Putamen (tissue), 1 donor: ENCODE measurements around the gene BNC2.

Experiments
- DNase-seq: peaks from one replicate; pipeline ENCODE4 v3.0.0-alpha.2; 2016; ENCODE audit warnings: low spot score

Gene BNC2

GRCh38 chr9:16413509-16414016 lies 456.9 kb downstream of the BNC2 start:
- no peak for DNase-seq

GRCh38 chr9:16412740-16413139 lies 457.7 kb downstream of the BNC2 start:
- DNase-seq: no peak

DNA sequence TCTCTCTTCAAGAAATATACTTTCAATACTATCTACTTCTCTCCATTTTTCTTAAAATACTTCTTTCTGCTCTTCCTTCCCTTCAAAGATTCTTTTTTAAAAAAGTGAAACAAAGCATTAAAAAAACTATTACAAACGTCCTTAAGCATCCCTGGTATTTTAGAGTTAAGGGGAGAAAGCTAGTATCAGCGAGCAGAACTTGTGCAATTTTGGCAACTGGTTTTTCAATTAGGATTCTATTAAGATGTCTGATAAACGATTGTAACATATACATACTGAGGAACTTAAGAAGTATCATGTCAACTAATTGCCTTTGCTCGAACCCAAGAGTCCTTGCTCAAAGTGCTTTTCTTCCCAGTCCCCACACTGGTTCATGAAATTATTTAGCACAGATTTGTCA lies 459.2 kb downstream of the BNC2 start:
- no peak for DNase-seq

- DNase-seq: no peak
Observed at GRCh38 chr9:16410601-16411280, 459.7 kb downstream of the BNC2 start.

GRCh38 chr9:16407617-16408016 lies 462.9 kb downstream of the BNC2 start:
- no peak for DNase-seq

DNA sequence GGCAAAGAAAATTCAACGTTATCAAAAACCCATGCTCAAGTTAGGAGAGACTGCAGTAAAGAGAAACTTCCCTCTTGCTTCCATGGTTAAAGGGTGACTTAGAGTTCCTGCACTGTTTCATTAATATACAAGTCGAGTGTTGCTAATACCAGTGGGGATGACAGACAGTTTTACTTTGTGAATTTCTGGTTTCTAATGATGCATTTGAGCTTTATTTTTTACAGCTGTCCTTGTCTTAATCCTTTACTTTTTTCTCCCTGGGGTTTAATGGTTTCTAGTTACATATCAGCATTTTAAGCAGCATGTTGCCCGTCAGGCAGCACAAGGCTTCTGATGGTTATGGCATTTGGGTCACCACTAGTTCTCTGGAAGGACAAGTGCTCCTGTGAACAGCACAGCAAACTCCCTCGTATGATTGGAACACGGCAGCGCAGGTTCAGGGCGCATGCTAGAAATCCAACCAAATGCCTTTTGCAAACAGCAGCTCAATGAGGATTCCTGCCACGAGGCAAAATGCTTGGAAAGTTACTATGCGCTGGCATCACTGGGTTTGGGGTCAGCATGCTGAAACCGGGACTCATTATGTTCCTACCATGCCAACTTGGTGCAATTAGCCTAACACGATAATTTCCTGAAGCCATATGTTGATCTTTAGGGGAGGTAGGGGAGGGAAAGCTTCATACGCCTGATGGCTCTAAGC lies 463.8 kb downstream of the BNC2 start:
- no peak for DNase-seq

DNA sequence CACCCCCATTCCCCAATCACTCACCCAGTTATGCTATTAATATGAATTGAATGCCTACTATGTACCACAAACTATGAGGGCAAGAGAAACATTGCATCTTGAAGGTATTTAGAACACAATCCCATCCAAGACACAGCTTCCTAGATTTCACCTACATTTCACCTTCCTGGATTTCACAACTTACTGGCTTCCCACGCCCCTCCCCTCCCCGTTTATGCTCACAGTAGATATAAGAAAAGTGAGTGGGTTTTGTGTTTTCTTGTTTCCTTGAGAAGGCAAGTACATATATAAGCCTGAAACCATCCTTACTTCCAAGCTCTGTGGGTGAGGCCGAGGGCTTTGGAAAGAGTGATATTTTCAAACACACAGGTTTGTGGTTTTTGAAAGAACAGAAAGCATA lies 465.0 kb downstream of the BNC2 start:
- no peak for DNase-seq

GRCh38 chr9:16401701-16402100 lies 468.8 kb downstream of the BNC2 start:
- no peak for DNase-seq

- DNase-seq: no peak
Observed at GRCh38 chr9:16398691-16399090, 471.8 kb downstream of the BNC2 start.

DNA sequence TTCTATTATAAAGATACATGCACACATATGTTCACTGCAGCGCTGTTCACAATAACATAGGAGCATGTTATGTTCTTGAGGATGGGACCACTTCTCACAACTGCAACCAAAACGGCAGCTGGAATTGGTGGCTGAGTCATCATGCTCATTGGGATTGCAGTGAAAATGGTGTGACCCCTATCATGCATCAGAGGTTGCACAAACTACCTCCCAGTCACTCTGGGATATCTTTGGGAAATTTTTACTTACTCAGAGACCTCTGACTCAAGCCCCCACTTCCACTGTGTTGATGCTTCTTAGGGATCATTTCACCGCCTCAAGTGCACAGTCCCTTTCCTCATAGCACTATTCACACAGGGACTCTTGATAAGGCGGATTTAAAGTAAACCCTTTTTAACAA lies 474.1 kb downstream of the BNC2 start:
- DNase-seq: no peak

- DNase-seq: no peak
Observed at GRCh38 chr9:16391369-16391768, 479.1 kb downstream of the BNC2 start.

DNA sequence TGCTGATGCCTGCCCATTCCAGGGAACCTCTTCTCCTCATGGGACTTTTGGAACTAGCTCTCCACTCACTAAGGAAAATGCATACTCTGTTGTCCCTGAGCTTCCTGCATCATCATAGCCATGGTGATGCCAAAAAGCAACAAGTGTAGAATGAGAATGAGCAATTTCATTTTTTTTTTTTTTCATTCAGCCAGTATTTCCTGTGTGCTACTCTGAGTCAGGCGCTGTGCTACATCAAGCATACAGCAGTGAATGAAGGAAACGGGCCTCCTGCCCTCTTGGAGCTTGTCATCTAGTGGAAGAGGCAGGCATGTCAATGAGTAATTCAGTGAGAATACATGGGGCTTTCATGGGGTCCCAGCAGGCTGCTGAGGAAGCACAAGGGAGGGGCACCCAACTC lies 483.1 kb downstream of the BNC2 start:
- DNase-seq: no peak

- no peak for DNase-seq
Observed at GRCh38 chr9:16386827-16387077, 483.7 kb downstream of the BNC2 start.

DNA sequence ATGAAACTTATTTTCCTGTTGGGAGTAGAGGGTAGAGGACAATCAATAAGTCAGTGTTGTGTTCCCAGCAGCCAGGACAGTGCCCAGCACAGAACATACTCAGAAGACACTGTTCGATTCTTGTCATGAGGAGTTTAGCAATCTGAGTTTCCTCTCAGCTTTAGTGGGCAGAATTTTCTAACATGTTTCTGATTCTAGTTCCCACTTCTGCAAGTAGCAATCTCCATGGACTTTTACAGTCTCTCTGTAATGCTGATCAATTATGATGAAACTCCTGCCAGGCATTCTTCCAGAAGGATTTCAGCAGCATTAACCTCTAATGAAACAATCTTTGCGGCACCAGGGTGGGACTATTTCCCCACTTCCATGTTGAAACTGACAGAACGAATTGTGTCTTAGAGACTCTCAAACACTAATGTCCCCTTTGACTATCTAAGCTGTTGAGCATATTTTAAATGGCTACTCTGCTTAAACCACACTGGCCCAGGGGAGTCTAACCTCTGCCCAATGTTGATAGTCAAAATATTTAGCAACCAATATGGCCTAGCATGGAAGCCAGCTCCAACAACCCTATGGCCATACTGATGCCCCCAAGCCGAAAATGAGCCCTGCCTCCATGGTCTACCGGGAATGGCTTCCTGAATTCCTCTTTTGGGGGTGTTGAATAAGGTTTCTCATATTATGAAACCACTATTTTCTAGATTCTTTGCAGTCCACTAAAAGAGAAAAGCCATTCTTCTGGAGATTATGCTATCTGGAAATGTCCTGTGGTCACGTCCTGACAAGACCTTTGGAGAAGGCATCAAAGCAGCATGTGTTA lies 484.3 kb downstream of the BNC2 start:
- DNase-seq: no peak

DNA sequence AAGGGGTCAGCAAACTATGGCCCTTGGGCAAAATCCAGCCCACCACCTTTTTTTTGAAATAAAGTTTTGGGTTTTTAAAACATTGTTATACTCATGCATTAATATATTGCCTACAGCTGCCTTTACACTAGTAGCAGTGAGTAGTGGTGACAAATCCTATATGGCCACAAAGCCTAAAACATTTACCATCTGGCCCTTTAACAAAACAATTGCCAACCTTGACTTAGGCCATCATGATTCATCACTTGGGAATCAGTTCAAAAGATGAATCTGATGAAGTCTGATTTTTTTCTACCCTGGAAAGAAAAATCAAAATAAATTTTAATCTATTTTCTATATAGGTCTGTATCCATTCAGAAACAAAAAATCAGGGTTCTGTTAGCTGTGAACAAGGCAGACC lies 484.9 kb downstream of the BNC2 start:
- DNase-seq: no peak

- DNase-seq: no peak
Observed at GRCh38 chr9:16384993-16385392, 485.5 kb downstream of the BNC2 start.

DNA sequence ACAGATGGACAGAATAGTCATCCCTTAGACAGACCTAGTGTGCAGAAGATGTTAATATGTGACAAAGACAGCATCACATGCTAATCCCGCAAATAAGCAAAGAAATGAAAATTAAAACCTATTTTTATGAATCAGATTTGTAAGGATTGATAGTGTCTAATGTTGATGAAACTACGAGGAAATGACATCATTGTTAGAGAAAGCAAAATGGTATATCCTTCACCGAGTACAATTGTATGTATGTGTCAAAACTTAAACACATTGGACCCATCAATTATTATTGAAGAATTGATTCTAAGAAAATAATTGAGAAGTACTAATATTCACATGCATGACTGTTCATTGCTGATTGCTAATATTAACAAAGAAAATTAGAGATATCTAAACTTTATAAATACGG lies 493.2 kb downstream of the BNC2 start:
- DNase-seq: no peak

DNA sequence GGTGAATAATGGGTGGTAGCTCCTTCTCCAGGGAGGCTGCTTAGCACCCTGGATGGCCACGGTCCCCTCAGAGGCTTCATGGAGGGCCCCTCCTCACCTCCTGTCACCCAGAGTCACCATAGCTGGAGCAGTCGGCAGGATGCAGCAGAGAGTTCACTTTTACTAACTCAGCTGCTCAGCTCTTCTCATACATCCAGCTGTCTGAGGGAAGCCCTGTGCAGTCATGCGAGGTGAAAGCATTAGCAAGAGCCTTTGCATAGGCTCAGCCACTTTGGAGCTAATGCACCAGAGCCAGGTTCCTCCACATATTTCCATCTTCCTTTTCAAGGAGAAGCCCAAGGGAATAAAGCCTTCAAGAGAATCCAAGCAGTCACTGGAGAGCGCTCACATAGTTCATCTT lies 499.2 kb downstream of the BNC2 start:
- no peak for DNase-seq

- DNase-seq: no peak
Observed at GRCh38 chr9:16370647-16371046, 499.8 kb downstream of the BNC2 start.

DNA sequence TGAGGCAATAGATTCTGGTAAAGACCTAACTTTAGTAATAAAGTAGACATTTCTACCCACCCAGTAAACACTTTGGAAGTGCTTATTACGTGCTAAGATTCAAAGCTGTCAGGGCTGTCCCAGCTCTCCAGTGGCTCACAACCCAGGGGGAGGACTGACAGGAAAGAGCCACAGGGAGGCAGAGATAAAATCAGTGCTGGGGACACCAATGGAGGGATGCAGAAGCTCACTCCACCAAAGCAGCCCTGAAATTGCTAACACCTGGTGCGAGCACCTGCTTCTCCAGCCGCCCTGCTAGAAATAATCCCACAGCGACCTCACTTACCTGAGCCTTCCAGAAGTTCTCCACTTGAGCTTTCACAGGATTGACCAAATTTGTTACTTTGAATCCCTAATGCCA lies 501.0 kb downstream of the BNC2 start:
- no peak for DNase-seq

DNA sequence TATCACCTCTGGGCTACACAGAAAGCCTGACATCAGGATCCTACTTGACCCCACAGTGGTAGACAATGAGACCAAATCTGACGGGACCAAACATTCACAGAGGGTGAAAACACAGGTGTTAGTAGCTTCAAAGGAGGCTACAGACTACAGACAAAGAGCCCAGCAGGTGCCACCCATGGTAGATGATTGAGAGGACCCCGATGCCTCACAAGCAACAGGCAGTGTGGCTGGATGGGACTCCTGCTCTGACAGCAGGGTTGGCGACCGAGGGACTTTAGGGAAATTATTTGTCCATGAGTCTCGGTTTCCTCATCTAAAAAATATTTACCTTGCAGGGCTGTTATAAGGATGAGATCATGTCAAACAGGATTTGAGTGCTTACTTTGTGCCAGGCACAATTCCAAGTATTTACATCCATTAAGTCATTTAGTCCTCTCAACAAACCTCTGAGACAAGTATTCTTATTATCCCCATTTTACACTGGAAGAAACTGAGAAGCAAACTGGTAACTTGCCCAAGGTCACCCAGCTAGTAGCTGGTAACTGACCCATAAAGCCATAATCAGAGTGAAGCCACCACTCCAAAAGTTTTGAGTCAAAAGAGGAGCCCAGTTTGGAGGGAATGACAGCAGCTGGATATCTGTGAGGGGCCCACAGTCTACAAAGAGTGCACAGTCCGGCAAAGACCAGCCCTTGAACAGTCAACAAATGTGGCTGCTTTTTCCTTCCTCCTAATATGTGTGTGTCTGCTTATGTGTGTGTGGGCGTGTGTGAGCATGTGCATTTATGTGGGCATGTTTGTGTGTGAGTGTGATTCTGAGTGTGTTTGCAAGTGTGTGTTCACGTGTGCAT lies 502.0 kb downstream of the BNC2 start:
- no peak for DNase-seq

DNA sequence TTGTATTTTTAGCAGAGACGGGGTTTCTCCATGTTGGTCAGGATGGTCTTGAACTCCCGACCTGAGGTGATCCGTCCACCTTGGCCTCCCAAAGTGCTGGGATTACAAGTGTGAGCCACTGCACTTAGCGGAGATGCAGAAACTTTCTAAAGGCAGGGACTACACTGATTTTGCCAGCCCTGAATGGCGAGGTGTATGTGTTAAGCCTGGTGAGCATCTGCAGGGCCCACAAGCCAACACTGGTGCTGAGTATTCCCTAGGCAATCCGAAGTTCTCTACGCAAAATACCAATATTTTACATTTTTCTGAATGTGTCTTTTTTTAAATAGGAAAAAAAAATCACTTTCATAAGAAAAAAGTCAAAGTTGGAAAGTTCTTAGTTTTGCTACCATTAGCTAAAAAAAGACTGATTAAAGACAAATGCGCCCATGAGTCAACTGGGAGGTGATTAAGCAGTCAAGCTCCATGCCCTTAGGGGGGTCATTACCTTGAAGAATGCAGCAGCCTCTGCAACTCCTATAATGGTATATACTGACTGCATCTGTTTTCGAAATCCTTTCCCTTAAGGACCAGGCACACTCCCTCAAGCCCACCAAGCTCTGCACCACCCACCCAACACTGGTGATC lies 502.8 kb downstream of the BNC2 start:
- no peak for DNase-seq
